Spinal cord (tissue), 10 donors: ENCODE results near the gene SMARCAD1. TPM values are rescaled to one million over a fixed set of nuclear protein-coding genes. Genes with fewer than 3 reads are reported as not detected.
"Not testable (repeated sequence)": the region's sequence is repeated elsewhere in the genome, so short reads cannot be mapped to it uniquely, and the experiment has no call there.

Source experiments
- DNase-seq, 6 donors: peaks; one replicate each; pipeline versions ENCODE4 v3.0.0 to v3.0.0-alpha.2; 2013 to 2015; ENCODE audit warnings: low spot score in 6 of 6, low read depth in 4 of 6
- H3K27ac ChIP-seq: one replicate; pipeline ENCODE4 v1.5.1; 2013; ENCODE audit warnings: low read depth, low read length, control low read depth
- H3K27me3 ChIP-seq: one replicate; pipeline ENCODE4 v1.6.1; 2013; ENCODE audit warnings: low read length; ENCODE audit not compliant: control insufficient read depth, insufficient read depth
- H3K36me3 ChIP-seq: one replicate; pipeline ENCODE4 v1.6.1; 2013; ENCODE audit warnings: low read length; ENCODE audit not compliant: control insufficient read depth, insufficient read depth
- H3K4me1 ChIP-seq: one replicate; pipeline ENCODE4 v1.6.1; 2013; ENCODE audit warnings: low read length; ENCODE audit not compliant: control insufficient read depth, insufficient read depth
- H3K4me3 ChIP-seq: one replicate; pipeline ENCODE4 v1.5.1; 2013; ENCODE audit warnings: low read depth, low read length, control low read depth
- H3K9me3 ChIP-seq: one replicate; pipeline ENCODE4 v1.6.1; 2013; ENCODE audit warnings: low read length; ENCODE audit not compliant: control insufficient read depth, insufficient read depth
- WGBS: methylation state at CpG from one replicate; pipeline ENCODE4 v1.1.5; 2013; ENCODE audit warnings: missing lambda C conversion rate; ENCODE audit not compliant: insufficient coverage; 5-methylcytosine and 5-hydroxymethylcytosine counted together
- polyA plus RNA-seq, 2 donors: library from polyadenylated mRNA; unstranded; fragments of 120-200 nt; gene quantifications; one replicate each; pipeline ENCODE4 v1.2.1, GENCODE V29; 2013; ENCODE audit not compliant: insufficient read length in 2 of 2
- total RNA-seq, 2 donors: library from RNA; depleted of rRNA in 1 of 2; stranded (reverse); fragments of 120-200 nt in 1 of 2; fragments of >200 nt in 1 of 2; gene quantifications; one replicate each; pipeline versions ENCODE4 v1.2.3 to v1.2.4, GENCODE V29; 2013 to 2014
- donor health status: healthy.

The SMARCAD1 gene
- total and polyA plus RNA-seq, 4 donors, result 36.5 to 73.4 (median 48.8) TPM

- Histone ChIP-seq H3K4me1 (no peaks in the 10 kb centered on the region), H3K4me3 (no peak overlapping the region), H3K27ac (no peak overlapping the region), H3K36me3 (peaks cover 25% of the 10 kb centered on the region), H3K9me3 (no peaks in the 10 kb centered on the region), H3K27me3 (no peaks in the 10 kb centered on the region)
- no CpG with 5 or more reads among the region's 3 CpGs for WGBS
- no peak for DNase-seq
Measured at GRCh38 chr4:94277534-94277933, 69.9 kb downstream of the SMARCAD1 start.

- WGBS, result no CpG with 5 or more reads among the region's 2 CpGs
- no peaks in the 10 kb centered on the region for H3K4me1 ChIP-seq
Measured at GRCh38 chr4:94278781-94279180, 71.1 kb downstream of the SMARCAD1 start.

GRCh38 chr4:94284889-94285288 is 77.2 kb downstream of the SMARCAD1 start:
- no CpG with 5 or more reads among the region's 1 CpG for WGBS
- Histone ChIP-seq H3K36me3 (peaks cover 20% of the 10 kb centered on the region), H3K9me3 (no peaks in the 10 kb centered on the region)

More at GRCh38 chr4:94278781-94279180, 71.1 kb downstream of the SMARCAD1 start:
- Histone ChIP-seq H3K4me3 (no peak overlapping the region), H3K27ac (no peak overlapping the region), H3K27me3 (no peaks in the 10 kb centered on the region), H3K9me3 (no peaks in the 10 kb centered on the region), H3K36me3 (peaks cover 25% of the 10 kb centered on the region)
- DNase-seq, result no peak

DNA sequence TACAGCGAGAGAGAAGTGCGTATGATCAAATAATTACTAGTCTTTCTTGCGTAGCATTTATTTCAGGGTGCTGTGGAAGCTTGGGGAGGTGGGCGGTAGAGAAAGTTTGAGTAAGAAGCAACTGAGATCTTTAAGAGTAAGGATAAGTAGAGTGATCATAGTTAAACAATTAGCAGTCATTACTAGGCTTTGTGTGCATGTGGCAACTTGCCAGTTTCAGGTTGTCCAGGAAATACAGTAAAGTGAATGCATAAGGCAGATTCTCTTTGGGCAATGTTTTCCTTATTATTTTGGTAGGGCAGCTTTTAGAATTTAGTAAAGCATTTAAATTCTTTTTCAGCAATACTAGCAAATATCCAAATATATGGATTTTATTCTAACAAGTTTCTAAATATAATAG is 78.0 kb downstream of the SMARCAD1 start:
- no peak overlapping the region for H3K27ac ChIP-seq
- no peak for DNase-seq
- WGBS, result 92% methylated on average over 2 of the region's 4 CpGs
- no peaks in the 10 kb centered on the region for H3K27me3 ChIP-seq
- peaks cover 19% of the 10 kb centered on the region for H3K36me3 ChIP-seq
- no peaks in the 10 kb centered on the region for H3K9me3 ChIP-seq
- no peak overlapping the region for H3K4me3 ChIP-seq
- H3K4me1 ChIP-seq, result no peaks in the 10 kb centered on the region

More at GRCh38 chr4:94284889-94285288, 77.2 kb downstream of the SMARCAD1 start:
- no peak overlapping the region for H3K4me3 ChIP-seq
- H3K27ac ChIP-seq, result no peak overlapping the region
- no peak for DNase-seq
- no peaks in the 10 kb centered on the region for H3K27me3 ChIP-seq
- H3K4me1 ChIP-seq, result no peaks in the 10 kb centered on the region

DNA sequence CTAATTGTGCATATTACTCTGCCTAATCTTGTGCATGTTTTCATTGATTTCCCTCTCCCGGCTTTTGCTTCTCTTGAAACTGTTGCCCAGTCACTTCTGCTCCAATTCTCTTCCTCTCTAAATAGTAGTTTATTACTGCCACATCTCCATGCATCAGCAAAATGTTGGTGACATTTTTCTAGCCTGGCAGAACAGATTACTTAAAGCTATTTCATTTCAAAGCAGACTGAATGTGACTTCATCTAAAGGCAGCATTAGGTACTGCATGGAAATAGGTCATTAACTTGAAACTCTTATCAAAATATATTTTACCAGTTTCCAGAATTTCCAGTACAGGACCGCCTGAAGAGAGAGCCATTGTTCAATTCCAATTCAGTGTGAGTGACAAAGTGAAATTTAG is 82.6 kb downstream of the SMARCAD1 start:
- no peaks in the 10 kb centered on the region for H3K9me3 ChIP-seq
- H3K27me3 ChIP-seq, result no peaks in the 10 kb centered on the region
- H3K27ac ChIP-seq, result no peak overlapping the region
- peaks cover 3% of the 10 kb centered on the region for H3K36me3 ChIP-seq
- peak in 1 of 6 donors; percentile 41 for DNase-seq
- 63% methylated on average over 1 of the region's 2 CpGs for WGBS
- no peak overlapping the region for H3K4me3 ChIP-seq
- no peaks in the 10 kb centered on the region for H3K4me1 ChIP-seq

DNA sequence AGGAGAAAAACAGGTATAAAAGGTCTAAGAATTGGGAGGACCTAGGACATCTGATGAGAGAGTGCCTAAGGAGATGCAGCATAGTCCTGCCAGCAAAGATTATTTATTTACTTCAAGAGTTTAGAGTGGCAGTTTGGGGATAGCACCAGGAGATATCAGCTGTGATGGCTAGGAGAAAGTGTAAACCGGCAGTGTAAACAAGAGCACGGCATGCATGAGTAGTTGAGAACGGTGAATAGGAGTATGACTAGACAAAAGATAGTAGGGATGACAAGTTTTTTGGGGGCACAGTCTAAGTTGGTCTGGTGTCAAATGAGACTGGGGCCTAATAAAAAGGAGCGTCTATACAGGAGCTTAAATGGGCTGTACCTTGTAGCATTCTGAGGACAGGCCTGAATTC is 86.3 kb downstream of the SMARCAD1 start:
- H3K27me3 ChIP-seq, H3K4me1 ChIP-seq, H3K27ac ChIP-seq, H3K36me3 ChIP-seq, H3K4me3 ChIP-seq, DNase-seq, H3K9me3 ChIP-seq: not testable (repeated sequence)
- 86% methylated on average over 4 of the region's 4 CpGs for WGBS

DNA sequence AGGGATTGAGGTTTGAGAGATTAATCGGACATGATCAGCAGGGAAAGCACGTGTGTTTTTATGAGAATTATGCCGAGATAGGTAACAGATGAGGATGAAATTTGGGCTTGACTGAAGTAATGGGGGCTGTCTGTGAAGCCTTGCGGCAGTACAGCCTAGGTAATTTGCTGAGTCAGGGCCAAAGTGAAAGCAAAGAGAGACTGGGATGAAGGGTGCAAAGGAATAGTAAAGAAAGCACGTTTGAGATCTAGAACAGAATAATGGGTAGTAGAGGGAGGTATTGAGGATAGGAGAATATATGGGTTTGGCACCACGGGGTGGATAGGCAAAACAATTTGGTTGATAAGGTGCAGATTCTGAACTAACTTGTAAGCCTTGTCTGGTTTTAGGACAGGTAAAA is 87.8 kb downstream of the SMARCAD1 start:
- 91% methylated on average over 6 of the region's 6 CpGs for WGBS
- not testable (repeated sequence) for DNase-seq

DNA sequence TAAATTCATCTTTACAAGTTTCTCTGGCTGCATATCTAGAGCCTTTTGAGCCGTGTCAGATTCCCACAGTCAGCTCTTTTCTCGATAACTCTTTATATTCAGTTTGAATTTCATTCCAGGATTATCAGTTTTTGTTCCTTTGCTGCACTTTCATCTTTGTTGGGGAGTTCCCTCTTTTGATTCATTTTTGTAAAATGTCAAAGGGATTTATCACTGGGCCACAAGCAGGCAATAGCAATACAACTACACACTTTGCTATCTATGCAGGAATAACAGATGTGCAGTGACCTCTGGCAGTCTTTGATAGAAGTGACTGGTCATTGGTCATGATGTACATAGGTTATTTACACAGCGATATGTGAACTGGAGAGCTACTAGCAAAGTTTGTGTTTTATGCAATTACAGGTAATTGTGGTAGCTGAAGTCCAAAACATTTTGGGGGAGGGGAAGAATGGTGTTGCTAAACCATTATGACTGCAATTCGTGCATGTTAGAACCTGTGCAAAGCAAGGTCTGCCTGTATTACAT is 91.1 kb downstream of the SMARCAD1 start:
- no peaks in the 10 kb centered on the region for H3K27me3 ChIP-seq
- no peak overlapping the region for H3K4me3 ChIP-seq
- no peaks in the 10 kb centered on the region for H3K4me1 ChIP-seq
- no peaks in the 10 kb centered on the region for H3K9me3 ChIP-seq
- WGBS, result 75% methylated on average over 1 of the region's 4 CpGs
- H3K36me3 ChIP-seq, result no peaks in the 10 kb centered on the region
- H3K27ac ChIP-seq, result no peak overlapping the region
- no peak for DNase-seq

More for the DNA sequence above, 87.8 kb downstream of the SMARCAD1 start:
- H3K27me3 ChIP-seq, H3K4me3 ChIP-seq, H3K27ac ChIP-seq, H3K4me1 ChIP-seq, H3K36me3 ChIP-seq, H3K9me3 ChIP-seq: not testable (repeated sequence)

DNA sequence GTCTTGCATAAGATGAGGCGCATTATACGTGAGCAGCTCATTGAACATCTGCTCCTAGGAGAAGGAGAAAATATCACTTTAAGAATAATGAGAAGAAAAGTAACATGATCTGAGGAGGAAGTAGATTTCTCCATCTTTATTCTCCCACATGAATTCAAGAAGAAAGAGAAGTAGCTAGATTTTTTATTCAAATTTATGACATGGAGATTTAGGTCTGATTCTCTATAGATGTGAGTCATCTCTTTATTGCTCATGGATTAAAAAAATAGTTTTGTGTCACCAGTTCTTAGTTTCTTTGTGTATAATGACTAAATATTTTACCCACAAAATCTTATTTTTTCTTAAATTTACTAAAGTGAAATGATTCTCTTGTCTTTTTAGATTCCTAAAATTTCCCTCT is 94.5 kb downstream of the SMARCAD1 start:
- Histone ChIP-seq H3K27ac (no peak overlapping the region), H3K27me3 (no peaks in the 10 kb centered on the region), H3K4me1 (no peaks in the 10 kb centered on the region), H3K36me3 (no peaks in the 10 kb centered on the region), H3K9me3 (no peaks in the 10 kb centered on the region), H3K4me3 (no peak overlapping the region)
- no peak for DNase-seq
- no CpG with 5 or more reads among the region's 2 CpGs for WGBS

DNA sequence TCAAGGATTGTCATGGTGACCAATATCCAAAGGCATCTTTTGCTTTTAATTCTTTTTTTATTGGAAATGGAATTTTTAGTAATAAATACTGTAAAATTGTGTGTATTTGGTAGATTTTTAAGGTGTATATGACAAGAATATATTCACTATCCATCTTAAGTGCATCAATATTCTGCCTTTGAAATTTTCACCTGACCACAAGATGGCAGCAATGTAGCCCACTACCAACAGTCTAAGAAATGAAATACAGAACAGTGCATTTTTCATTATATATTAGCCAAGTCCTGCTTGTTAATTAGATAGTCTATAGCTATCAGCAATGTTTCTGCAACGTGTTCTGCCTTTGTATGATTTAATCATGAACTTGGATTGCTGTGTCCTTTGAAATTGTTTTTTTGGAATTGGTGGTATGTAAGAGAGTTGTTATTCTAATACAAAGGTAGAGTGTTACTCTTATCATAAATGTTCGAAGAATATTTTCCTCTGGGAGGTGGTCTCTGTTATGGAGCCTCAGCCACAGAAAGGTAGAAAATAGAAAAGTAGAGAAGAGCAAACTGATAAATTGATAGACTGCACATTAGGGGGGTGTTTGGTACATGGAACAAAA is 96.8 kb downstream of the SMARCAD1 start:
- WGBS, result no CpG with 5 or more reads among the region's 2 CpGs
- peak in 5 of 6 donors; percentile 4 to 83 (median 35) for DNase-seq

More for the DNA sequence above, 96.8 kb downstream of the SMARCAD1 start:
- Histone ChIP-seq H3K27ac (no peak overlapping the region), H3K4me3 (no peak overlapping the region), H3K4me1 (no peaks in the 10 kb centered on the region), H3K36me3 (no peaks in the 10 kb centered on the region), H3K27me3 (no peaks in the 10 kb centered on the region), H3K9me3 (no peaks in the 10 kb centered on the region)
